DOHH2 (cell line): ENCODE measurements around the gene CDKL5.

Experiments used
- H3F3A ChIP-seq: fragments of 200-600 bp; sonication (generic), shearing (Covaris generic); 2 replicates; pipeline ENCODE4 v1.6.0; 2016; ENCODE audit warnings: antibody characterized with exemption, mild to moderate bottlenecking; ENCODE audit not compliant: control insufficient read depth, insufficient read depth
- H3K27ac ChIP-seq: fragments of 200-600 bp; sonication (generic); 2 replicates; pipeline ENCODE4 v1.5.1; 2014; ENCODE audit warnings: low read depth, mild to moderate bottlenecking, low read length, moderate library complexity
- H3K27me3 ChIP-seq: fragments of 200-600 bp; sonication (generic); 2 replicates; pipeline ENCODE4 v1.6.1; 2014; ENCODE audit warnings: mild to moderate bottlenecking, low read length, mixed read lengths; ENCODE audit not compliant: control insufficient read depth
- H3K36me3 ChIP-seq: fragments of 200-600 bp; sonication (generic); 2 replicates; pipeline ENCODE4 v1.6.1; 2014; ENCODE audit warnings: mild to moderate bottlenecking, low read length, moderate library complexity, mixed read lengths; ENCODE audit not compliant: control insufficient read depth
- H3K4me1 ChIP-seq: fragments of 200-600 bp; sonication (generic); 2 replicates; pipeline ENCODE4 v1.6.1; 2014; ENCODE audit warnings: mild to moderate bottlenecking, low read length, mixed read lengths; ENCODE audit not compliant: control insufficient read depth
- H3K4me2 ChIP-seq: fragments of 200-600 bp; sonication (generic); 2 replicates; pipeline ENCODE4 v1.6.0; 2014; ENCODE audit warnings: mild to moderate bottlenecking, low read length, moderate library complexity
- H3K4me3 ChIP-seq: fragments of 200-600 bp; sonication (generic); 2 replicates; pipeline ENCODE4 v1.5.1; 2014; ENCODE audit warnings: mild to moderate bottlenecking, low read length, mixed read lengths
- H3K79me2 ChIP-seq: fragments of 200-600 bp; sonication (generic); 2 replicates; pipeline ENCODE4 v1.6.1; 2014; ENCODE audit warnings: mild to moderate bottlenecking, low read length, mixed read lengths; ENCODE audit not compliant: control insufficient read depth
- H3K9me2 ChIP-seq: fragments of 200-600 bp; sonication (generic); replicated peaks from 2 replicates; pipeline ENCODE4 v1.6.1; 2014; ENCODE audit warnings: mild to moderate bottlenecking, low read length, mixed read lengths; ENCODE audit not compliant: control insufficient read depth
- H3K9me3 ChIP-seq: fragments of 200-600 bp; sonication (generic); 2 replicates; pipeline ENCODE4 v1.6.1; 2014; ENCODE audit warnings: antibody characterized with exemption, low read length, mixed read lengths; ENCODE audit not compliant: control insufficient read depth, insufficient read depth
- H4K20me1 ChIP-seq: fragments of 200-600 bp; sonication (generic); 2 replicates; pipeline ENCODE4 v1.6.0; 2014; ENCODE audit warnings: low read depth, mild to moderate bottlenecking, antibody characterized with exemption, low read length, moderate library complexity; ENCODE audit not compliant: control insufficient read depth, insufficient read depth
- EZH2phosphoT487 ChIP-seq: fragments of 200-600 bp; sonication (generic); IDR thresholded peaks from 2 replicates; pipeline ENCODE4 v1.6.1; 2017; ENCODE audit warnings: borderline replicate concordance, mild to moderate bottlenecking, antibody characterized with exemption, low read length, moderate library complexity, mixed read lengths
- TF ChIP-seq, protein P1 (sequence below): fragments of 200-600 bp; sonication (generic); IDR thresholded peaks from one replicate; pipeline ENCODE4 v1.5.1; 2014; ENCODE audit warnings: antibody characterized with exemption, mild to moderate bottlenecking, low read depth, low read length; ENCODE audit not compliant: poor library complexity, severe bottlenecking

The CDKL5 gene

DNA sequence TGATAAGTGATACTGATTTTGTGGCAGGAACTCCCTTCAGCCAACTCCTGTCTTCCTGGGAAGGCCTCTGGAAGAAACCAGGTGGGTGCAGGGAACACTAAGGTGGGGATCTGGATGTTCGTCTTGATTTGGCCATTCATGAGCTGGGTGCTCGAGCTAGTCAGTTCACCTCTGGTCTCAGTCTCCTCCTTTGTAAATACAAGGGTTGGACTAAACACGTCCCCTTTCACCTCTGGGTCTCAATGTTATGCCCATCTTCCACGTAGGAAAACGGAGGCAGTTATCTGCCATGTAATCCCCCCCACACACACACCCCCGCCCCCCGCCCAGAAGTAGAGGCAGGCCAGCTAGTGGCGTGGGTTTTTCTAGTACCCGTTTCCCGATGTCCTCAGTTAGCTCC lies 250.6 kb downstream of the CDKL5 start:
- TF ChIP-seq EZH2phosphoT487 = no peak
- TF ChIP-seq, protein P1, sequence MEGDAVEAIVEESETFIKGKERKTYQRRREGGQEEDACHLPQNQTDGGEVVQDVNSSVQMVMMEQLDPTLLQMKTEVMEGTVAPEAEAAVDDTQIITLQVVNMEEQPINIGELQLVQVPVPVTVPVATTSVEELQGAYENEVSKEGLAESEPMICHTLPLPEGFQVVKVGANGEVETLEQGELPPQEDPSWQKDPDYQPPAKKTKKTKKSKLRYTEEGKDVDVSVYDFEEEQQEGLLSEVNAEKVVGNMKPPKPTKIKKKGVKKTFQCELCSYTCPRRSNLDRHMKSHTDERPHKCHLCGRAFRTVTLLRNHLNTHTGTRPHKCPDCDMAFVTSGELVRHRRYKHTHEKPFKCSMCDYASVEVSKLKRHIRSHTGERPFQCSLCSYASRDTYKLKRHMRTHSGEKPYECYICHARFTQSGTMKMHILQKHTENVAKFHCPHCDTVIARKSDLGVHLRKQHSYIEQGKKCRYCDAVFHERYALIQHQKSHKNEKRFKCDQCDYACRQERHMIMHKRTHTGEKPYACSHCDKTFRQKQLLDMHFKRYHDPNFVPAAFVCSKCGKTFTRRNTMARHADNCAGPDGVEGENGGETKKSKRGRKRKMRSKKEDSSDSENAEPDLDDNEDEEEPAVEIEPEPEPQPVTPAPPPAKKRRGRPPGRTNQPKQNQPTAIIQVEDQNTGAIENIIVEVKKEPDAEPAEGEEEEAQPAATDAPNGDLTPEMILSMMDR = no peak
- Histone ChIP-seq H3F3A (no peaks in the 10 kb centered on the region), H3K4me1 (peaks cover 4% of the 10 kb centered on the region; the same call in 1 of the 2 replicates), H3K9me3 (no peaks in the 10 kb centered on the region), H3K9me2 (no peaks in the 10 kb centered on the region), H4K20me1 (no peaks in the 10 kb centered on the region), H3K27me3 (no peaks in the 10 kb centered on the region), H3K4me2 (no peak overlapping the region), H3K27ac (no peak overlapping the region), H3K36me3 (no peaks in the 10 kb centered on the region), H3K79me2 (no peaks in the 10 kb centered on the region), H3K4me3 (no peak overlapping the region)

DNA sequence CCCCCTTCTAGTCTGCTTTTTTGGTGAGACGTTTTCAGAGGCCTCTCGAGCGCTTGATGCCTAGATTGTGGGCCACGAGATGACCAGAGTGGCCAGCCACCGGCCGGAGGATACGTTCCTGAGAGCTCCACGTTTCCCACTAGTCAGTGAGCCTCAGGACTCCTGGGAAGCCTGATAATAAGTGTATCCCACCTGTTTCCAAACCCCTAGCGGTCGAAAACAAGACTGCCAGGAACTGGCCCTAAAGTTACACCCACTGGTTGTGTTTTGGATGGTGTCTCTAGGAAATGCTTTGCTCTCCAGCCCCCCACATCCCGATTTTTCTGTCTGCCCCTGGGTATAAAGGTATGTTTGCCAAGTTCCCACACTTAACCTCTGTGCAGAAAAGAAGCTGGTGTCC lies 251.1 kb downstream of the CDKL5 start:
- H3K79me2 ChIP-seq = no peaks in the 10 kb centered on the region
- H3F3A ChIP-seq = no peaks in the 10 kb centered on the region
- no peaks in the 10 kb centered on the region for H3K36me3 ChIP-seq
- no peak overlapping the region for H3K27ac ChIP-seq
- H3K4me2 ChIP-seq = no peak overlapping the region
- H3K9me3 ChIP-seq = no peaks in the 10 kb centered on the region
- no peaks in the 10 kb centered on the region for H4K20me1 ChIP-seq
- no peak overlapping the region for H3K4me3 ChIP-seq
- H3K9me2 ChIP-seq = no peaks in the 10 kb centered on the region
- no peaks in the 10 kb centered on the region for H3K27me3 ChIP-seq
- H3K4me1 ChIP-seq = peaks cover 4% of the 10 kb centered on the region; the same call in 1 of the 2 replicates
- no peak for TF ChIP-seq EZH2phosphoT487
- TF ChIP-seq, protein P1 = no peak

- H3K4me1 ChIP-seq = peaks cover 4% of the 10 kb centered on the region; the same call in 1 of the 2 replicates
- no peaks in the 10 kb centered on the region for H3K9me2 ChIP-seq
- H3K36me3 ChIP-seq = no peaks in the 10 kb centered on the region
- H3K27me3 ChIP-seq = no peaks in the 10 kb centered on the region
- TF ChIP-seq, protein P1 = no peak
- no peak for TF ChIP-seq EZH2phosphoT487
- no peak overlapping the region for H3K4me3 ChIP-seq
- H3K79me2 ChIP-seq = no peaks in the 10 kb centered on the region
- H3K4me2 ChIP-seq = no peak overlapping the region
- no peaks in the 10 kb centered on the region for H4K20me1 ChIP-seq
- no peak overlapping the region for H3K27ac ChIP-seq
- H3K9me3 ChIP-seq = no peaks in the 10 kb centered on the region
- no peaks in the 10 kb centered on the region for H3F3A ChIP-seq
Measured at GRCh38 chrX:18677161-18677869, 251.9 kb downstream of the CDKL5 start.
